OCI-LY3 (cell line): Measurements from ENCODE around the gene GHRHR.

ENCODE experiments used
- CTCF ChIP-seq: fragments of 200-600, 300-600 bp; sonication (generic); IDR thresholded peaks from 2 replicates; pipeline ENCODE4 v1.5.1; 2014; ENCODE audit warnings: antibody characterized with exemption, low read length, low read depth
- EZH2phosphoT487 ChIP-seq: fragments of 200-600 bp; shearing (Covaris generic); IDR thresholded peaks from 2 replicates; pipeline ENCODE4 v1.6.1; 2018; ENCODE audit warnings: antibody characterized with exemption, mixed run types, low read depth

GRCh38 chr7:30937416-30937815 lies 26.3 kb upstream of the GHRHR start:
- TF ChIP-seq CTCF = no peak
- TF ChIP-seq EZH2phosphoT487 = no peak
